ENCODE measurements around the gene WWTR1. TPM values are rescaled to one million over a fixed set of nuclear protein-coding genes. Genes with fewer than 3 reads are reported as not detected.

The WWTR1 gene
- total RNA-seq, 1 donor from 2014 or later: 0.73 TPM

DNA sequence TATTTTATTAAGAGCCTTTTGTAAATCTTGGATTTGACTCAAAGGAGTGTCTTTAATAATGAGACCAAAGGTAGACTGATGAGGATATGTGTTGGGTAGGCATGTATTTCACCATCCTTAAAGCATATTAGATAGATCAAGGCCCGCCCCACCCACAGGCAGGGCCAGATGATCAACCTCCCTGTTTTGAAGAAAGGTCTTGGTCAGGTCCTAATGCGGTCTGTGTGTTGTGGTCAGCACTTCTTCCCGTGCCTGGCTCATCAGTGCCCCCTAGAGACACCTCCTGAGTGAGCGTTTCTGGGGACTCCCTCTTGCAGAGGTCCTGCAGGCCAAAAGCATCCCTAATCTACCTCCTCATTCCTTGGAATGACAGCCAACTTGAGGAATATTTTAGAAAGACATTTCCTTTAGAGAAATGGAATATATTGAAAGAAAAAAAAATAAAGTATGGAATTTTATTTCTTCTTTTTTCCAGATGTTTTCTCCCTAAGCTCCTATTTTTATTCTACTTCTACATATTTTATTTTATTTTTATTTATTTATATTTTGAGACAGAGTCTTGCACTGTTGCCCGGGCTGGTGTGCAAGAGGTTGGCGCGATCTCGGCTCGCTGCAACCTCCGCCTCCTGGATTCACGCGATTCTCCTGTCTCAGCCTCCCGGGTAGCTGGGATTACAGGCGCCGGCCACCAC lies 177.4 kb downstream of the WWTR1 start:
- Mint-ChIP-seq H3K4me3 (no peak overlapping the region), H3K4me1 (no peaks in the 10 kb centered on the region), H3K27me3 (no peaks in the 10 kb centered on the region), H3K9me3 (no peaks in the 10 kb centered on the region), H3K27ac (no peak overlapping the region), H3K36me3 (ENCODE audit: low read depth) (no peaks in the 10 kb centered on the region)
- ChIA-PET CTCF (interaction anchor here (0.6 to 1.5 kb wide), 3 partner anchors 12 to 525 kb away, joined by 3 to 5 read pairs (median 4); no protein-coding TSS in a partner anchor), POLR2A (no interaction called here)
- TF ChIP-seq, protein P1, sequence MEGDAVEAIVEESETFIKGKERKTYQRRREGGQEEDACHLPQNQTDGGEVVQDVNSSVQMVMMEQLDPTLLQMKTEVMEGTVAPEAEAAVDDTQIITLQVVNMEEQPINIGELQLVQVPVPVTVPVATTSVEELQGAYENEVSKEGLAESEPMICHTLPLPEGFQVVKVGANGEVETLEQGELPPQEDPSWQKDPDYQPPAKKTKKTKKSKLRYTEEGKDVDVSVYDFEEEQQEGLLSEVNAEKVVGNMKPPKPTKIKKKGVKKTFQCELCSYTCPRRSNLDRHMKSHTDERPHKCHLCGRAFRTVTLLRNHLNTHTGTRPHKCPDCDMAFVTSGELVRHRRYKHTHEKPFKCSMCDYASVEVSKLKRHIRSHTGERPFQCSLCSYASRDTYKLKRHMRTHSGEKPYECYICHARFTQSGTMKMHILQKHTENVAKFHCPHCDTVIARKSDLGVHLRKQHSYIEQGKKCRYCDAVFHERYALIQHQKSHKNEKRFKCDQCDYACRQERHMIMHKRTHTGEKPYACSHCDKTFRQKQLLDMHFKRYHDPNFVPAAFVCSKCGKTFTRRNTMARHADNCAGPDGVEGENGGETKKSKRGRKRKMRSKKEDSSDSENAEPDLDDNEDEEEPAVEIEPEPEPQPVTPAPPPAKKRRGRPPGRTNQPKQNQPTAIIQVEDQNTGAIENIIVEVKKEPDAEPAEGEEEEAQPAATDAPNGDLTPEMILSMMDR (IDR thresholded peaks at IDR 0.05): no peak
- intact Hi-C loops (cut with micrococcal nuclease): loop anchor here (1.0 to 10.0 kb wide), 3 partner anchors 88 to 526 kb away; no protein-coding TSS in a partner anchor
- DNase-seq (no peak), ATAC-seq (ENCODE audit: low read depth) (peak; percentile 40)

DNA sequence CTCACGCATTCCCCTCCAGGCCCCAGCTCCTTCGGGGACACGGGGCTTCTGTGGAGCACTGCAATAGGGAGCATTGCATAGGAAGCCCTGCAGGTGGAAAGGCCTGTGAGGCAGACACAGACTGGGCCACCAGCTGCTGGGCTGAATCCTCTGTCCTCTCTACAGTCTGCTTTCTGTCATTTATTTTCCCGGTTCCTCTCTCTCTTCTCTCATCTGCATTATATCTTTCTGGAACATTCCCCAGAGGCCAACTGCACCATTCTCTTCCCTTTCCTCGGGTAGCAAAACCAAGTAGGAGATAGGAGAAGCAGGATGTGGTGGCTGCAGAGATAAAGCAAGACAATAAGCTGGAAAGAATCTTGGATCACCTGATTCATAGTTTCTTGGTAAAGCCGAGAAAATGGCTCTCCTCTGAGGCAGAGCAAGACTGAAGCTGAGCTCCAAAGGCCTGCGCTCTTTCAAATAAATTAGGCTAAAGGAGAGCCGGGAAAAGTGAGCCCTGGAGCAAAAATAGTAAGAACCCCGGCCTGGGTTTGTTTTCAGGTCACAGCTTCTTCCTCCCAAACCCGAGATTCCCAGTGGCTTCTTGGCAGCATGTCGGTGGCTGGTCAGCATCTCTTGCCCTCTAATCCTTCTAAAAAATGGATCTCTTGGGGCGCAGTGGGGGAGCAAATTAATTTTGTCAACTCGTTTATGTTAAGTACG lies 178.1 kb downstream of the WWTR1 start:
- TF ChIP-seq, protein P1 (IDR thresholded peaks at IDR 0.05): no peak
- H3K4me1 Mint-ChIP-seq: no peaks in the 10 kb centered on the region
- DNase-seq: no peak
- intact Hi-C loops (cut with micrococcal nuclease): loop anchor here (1.0 to 10.0 kb wide), 3 partner anchors 87 to 525 kb away; no protein-coding TSS in a partner anchor
- ATAC-seq (ENCODE audit: low read depth): no peak
- H3K9me3 Mint-ChIP-seq: no peaks in the 10 kb centered on the region
- no peak overlapping the region for H3K27ac Mint-ChIP-seq
- ChIA-PET CTCF (interaction anchor here (1.5 kb wide), 1 partner anchor 524 kb away, joined by 4 read pairs; no protein-coding TSS in a partner anchor), POLR2A (no interaction called here)
- no peaks in the 10 kb centered on the region for H3K36me3 Mint-ChIP-seq (ENCODE audit: low read depth)
- no peak overlapping the region for H3K4me3 Mint-ChIP-seq
- no peaks in the 10 kb centered on the region for H3K27me3 Mint-ChIP-seq

DNA sequence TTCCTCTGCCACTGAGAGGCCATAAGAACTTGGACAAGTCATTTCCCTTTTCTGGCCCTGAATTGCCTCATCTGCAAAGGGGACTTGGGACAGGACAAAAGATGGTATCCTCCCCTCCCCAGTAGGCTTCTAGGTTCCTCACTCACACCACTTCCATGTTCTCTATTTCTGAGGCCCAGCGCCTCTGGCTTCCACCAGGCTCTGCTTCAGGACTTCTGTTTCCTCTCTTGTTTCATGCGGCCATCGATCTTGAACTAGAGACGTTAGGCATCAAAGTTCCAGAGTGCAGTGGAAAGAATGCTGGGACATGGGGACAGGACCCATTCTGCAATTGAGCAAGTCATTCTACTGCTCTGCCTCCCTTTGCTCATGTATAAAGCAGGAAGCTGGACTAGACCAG lies 181.6 kb downstream of the WWTR1 start:
- Mint-ChIP-seq H3K4me1 (no peaks in the 10 kb centered on the region), H3K36me3 (ENCODE audit: low read depth) (no peaks in the 10 kb centered on the region), H3K4me3 (no peak overlapping the region), H3K9me3 (no peaks in the 10 kb centered on the region), H3K27ac (no peak overlapping the region), H3K27me3 (no peaks in the 10 kb centered on the region)
- CTCF ChIA-PET: no interaction called here
- POLR2A ChIA-PET: no interaction called here
- TF ChIP-seq, protein P1 (IDR thresholded peaks at IDR 0.05): no peak
- intact Hi-C loops (cut with micrococcal nuclease): no loop called here
- ATAC-seq (ENCODE audit: low read depth): no peak
- no peak for DNase-seq

DNA sequence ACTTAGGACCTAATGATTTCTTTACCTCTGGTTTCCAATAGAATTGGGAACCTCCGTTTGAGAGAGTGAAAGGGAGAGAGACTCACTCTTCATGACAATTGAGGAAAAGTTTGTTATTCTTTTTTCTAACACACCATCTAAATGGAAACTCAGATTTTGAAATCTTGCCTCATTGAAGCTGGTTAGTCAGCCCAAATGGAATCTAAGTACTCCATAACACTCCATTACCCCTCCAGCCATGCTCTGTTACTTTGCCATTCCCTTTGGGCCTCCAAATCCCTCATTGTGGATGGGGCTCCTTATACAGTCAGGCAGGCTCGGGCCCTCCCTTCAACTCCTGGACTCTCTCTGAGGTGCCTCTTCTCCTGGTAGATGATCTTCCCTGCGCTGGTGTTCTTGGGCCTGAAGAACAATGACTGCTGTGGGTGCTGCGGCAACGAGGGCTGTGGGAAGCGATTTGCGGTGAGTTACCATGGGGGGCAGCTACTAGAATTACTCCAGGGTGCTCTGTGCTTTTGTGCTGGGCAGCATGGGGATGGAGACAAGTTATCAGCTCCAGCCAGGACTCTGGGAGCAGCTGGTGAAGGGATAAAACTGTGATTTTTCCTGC lies 182.3 kb downstream of the WWTR1 start:
- H3K36me3 Mint-ChIP-seq (ENCODE audit: low read depth): no peaks in the 10 kb centered on the region
- H3K9me3 Mint-ChIP-seq: no peaks in the 10 kb centered on the region
- no peak overlapping the region for H3K4me3 Mint-ChIP-seq
- H3K4me1 Mint-ChIP-seq: no peaks in the 10 kb centered on the region
- no peak for ATAC-seq (ENCODE audit: low read depth)
- CTCF ChIA-PET: no interaction called here
- DNase-seq: no peak
- H3K27ac Mint-ChIP-seq: no peak overlapping the region
- TF ChIP-seq, protein P1 (IDR thresholded peaks at IDR 0.05): no peak
- POLR2A ChIA-PET: no interaction called here
- intact Hi-C loops (cut with micrococcal nuclease): no loop called here
- no peaks in the 10 kb centered on the region for H3K27me3 Mint-ChIP-seq

DNA sequence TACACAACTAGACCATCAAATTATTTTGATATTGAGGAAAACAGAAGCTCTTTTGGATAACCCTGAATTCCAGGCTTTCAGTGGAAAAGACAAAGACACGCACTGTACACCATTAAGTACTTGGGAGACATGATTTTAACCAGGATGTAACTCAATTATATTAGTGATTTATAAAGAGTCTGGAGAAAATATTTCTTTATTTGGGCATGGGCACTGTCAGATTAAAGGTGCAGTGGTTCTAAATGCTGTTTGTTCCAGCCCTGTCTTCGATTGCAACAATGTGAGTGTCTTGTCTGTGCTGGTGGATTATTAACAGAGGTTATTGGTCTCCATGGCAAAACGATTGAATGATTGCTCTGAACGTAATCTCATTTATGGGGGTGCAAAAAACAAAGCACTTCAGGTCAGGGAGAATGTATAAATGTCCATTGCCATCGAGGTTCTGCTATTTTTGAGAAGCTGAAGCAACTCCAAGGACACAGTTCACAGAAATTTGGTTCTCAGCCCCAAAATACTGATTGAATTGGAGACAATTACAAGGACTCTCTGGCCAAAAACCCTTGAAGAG lies 183.5 kb downstream of the WWTR1 start, which contains the start of gene TM4SF4:
Gene TM4SF4 (plus strand): TSS at position 448 of the 568 bp plus-strand sequence. CDS start 181 bp downstream, outside the sequence.
- Mint-ChIP-seq H3K27me3 (no peaks in the 10 kb centered on the region), H3K4me3 (no peak within 1 kb of the TSS), H3K36me3 (ENCODE audit: low read depth) (no peaks in the 10 kb centered on the region), H3K9me3 (no peaks in the 10 kb centered on the region), H3K4me1 (no peaks in the 10 kb centered on the region), H3K27ac (no peak within 1 kb of the TSS)
- TF ChIP-seq, protein P1 (IDR thresholded peaks at IDR 0.05): no peak
- ChIA-PET CTCF (no interaction called here), POLR2A (interaction anchor here (0.6 kb wide), 1 partner anchor 521 kb away, joined by 5 read pairs; no protein-coding TSS in a partner anchor)
- no peak for ATAC-seq (ENCODE audit: low read depth)
- intact Hi-C loops (cut with micrococcal nuclease): no loop called here
- no peak for DNase-seq
